Mesendoderm (in vitro differentiated cells): ENCODE results near the gene TRPM8.

Experiments
- DNase-seq: peaks from one replicate; pipeline ENCODE4 v3.0.0; 2013
- H2AK5ac ChIP-seq: 2 replicates; pipeline ENCODE4 v1.6.1; 2013; ENCODE audit warnings: low read length, inconsistent platforms
- H2BK120ac ChIP-seq: 2 replicates; pipeline ENCODE4 v1.6.1; 2013; ENCODE audit warnings: low read depth, mild to moderate bottlenecking, low read length, moderate library complexity, mixed read lengths
- H2BK15ac ChIP-seq: replicated peaks from 2 replicates; pipeline ENCODE4 v1.6.1; 2013; ENCODE audit warnings: low read depth, mild to moderate bottlenecking, moderate library complexity
- H2BK5ac ChIP-seq: 2 replicates; pipeline ENCODE4 v1.6.1; 2013; ENCODE audit warnings: low read length, inconsistent platforms
- H3K18ac ChIP-seq: 2 replicates; pipeline ENCODE4 v1.6.1; 2013; ENCODE audit warnings: mild to moderate bottlenecking, low read length, mixed read lengths
- H3K23ac ChIP-seq: one replicate; pipeline ENCODE4 v1.6.1; 2013; ENCODE audit warnings: low read length
- H3K27ac ChIP-seq: 2 replicates; pipeline ENCODE4 v1.5.1; 2013; ENCODE audit warnings: low read depth, mild to moderate bottlenecking, inconsistent platforms, low read length, moderate library complexity
- H3K27me3 ChIP-seq: 2 replicates; pipeline ENCODE4 v1.6.1; 2013; ENCODE audit warnings: low read length, control low read depth, mild to moderate bottlenecking, inconsistent platforms; ENCODE audit not compliant: insufficient read depth, poor library complexity
- H3K36me3 ChIP-seq: 2 replicates; pipeline ENCODE4 v1.6.1; 2013; ENCODE audit warnings: low read length, inconsistent platforms; ENCODE audit not compliant: control insufficient read depth, insufficient read depth
- H3K4ac ChIP-seq: one replicate; pipeline ENCODE4 v1.6.1; 2013; ENCODE audit warnings: low read depth, mild to moderate bottlenecking, low read length, moderate library complexity
- H3K4me1 ChIP-seq: 2 replicates; pipeline ENCODE4 v1.6.1; 2013; ENCODE audit warnings: low read depth, low read length, inconsistent platforms; ENCODE audit not compliant: control insufficient read depth
- H3K4me2 ChIP-seq: 2 replicates; pipeline ENCODE4 v1.6.1; 2013; ENCODE audit warnings: low read length
- H3K4me3 ChIP-seq: 2 replicates; pipeline ENCODE4 v1.5.1; 2013; ENCODE audit warnings: mild to moderate bottlenecking, low read length
- H3K56ac ChIP-seq: one replicate; pipeline ENCODE4 v1.6.1; 2013; ENCODE audit warnings: low read length
- H3K79me1 ChIP-seq: 2 replicates; pipeline ENCODE4 v1.6.1; 2013; ENCODE audit warnings: low read length, inconsistent platforms
- H3K79me2 ChIP-seq: 2 replicates; pipeline ENCODE4 v1.6.1; 2013; ENCODE audit warnings: mild to moderate bottlenecking, low read length; ENCODE audit not compliant: control insufficient read depth, insufficient read depth
- H3K9ac ChIP-seq: 2 replicates; pipeline ENCODE4 v1.6.1; 2013; ENCODE audit warnings: low read length, inconsistent platforms
- H4K5ac ChIP-seq: one replicate; pipeline ENCODE4 v1.6.1; 2013; ENCODE audit warnings: low read length
- H4K8ac ChIP-seq: one replicate; pipeline ENCODE4 v1.6.1; 2013; ENCODE audit warnings: low read depth, mild to moderate bottlenecking, control low read depth, low read length, moderate library complexity
- WGBS: extraction: QIAGEN DNeasy Blood & Tissue Kit; methylation state at CpG from one replicate; pipeline ENCODE4 v1.1.7; 2013; ENCODE audit warnings: low lambda C conversion rate, missing lambda C conversion rate; ENCODE audit not compliant: insufficient coverage; ENCODE audit errors: extremely low coverage; 5-methylcytosine and 5-hydroxymethylcytosine counted together

Gene TRPM8

DNA sequence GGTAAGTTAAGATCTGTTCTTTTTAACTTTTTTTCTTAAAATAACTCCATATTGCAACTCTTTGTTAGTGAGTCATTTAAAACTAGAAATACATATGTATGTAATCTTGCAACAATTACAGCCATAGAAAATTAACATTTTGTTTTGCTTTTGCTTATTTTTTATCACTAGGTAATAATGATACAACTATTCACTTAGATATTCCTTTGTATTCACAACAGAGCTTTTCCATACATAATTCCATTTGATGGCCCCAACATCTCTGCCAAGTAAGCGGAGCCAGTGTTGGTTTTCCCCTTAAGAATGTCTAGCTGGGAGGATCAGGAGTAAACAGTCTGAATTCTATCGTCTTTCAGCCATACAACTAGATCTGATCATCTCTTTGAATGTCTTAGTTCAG lies 149.4 kb downstream of the TRPM8 start:
- Histone ChIP-seq H2BK5ac (no peak overlapping the region), H2BK15ac (no peak overlapping the region), H3K4me2 (no peak overlapping the region), H3K4ac (no peak overlapping the region), H3K56ac (no peak overlapping the region), H3K9ac (no peak overlapping the region), H4K5ac (no peak overlapping the region), H4K8ac (no peak overlapping the region), H3K4me1 (no peaks in the 10 kb centered on the region), H3K27me3 (no peaks in the 10 kb centered on the region), H3K79me1 (no peaks in the 10 kb centered on the region), H2BK120ac (no peak overlapping the region), H3K27ac (no peak overlapping the region), H3K36me3 (no peaks in the 10 kb centered on the region), H2AK5ac (no peak overlapping the region), H3K18ac (no peak overlapping the region), H3K4me3 (no peak overlapping the region), H3K79me2 (no peaks in the 10 kb centered on the region), H3K23ac (no peak overlapping the region)
- no CpG with 5 or more reads among the region's 2 CpGs for WGBS
- no peak for DNase-seq
